NCI-H524 (cell line): ENCODE measurements around the gene PANK4.

ENCODE experiments used
- DNase-seq, 2 experiments: peaks; one replicate each; lab custom pipeline; 2025; lab: John Stamatoyannopoulos, UW

The PANK4 gene

DNA sequence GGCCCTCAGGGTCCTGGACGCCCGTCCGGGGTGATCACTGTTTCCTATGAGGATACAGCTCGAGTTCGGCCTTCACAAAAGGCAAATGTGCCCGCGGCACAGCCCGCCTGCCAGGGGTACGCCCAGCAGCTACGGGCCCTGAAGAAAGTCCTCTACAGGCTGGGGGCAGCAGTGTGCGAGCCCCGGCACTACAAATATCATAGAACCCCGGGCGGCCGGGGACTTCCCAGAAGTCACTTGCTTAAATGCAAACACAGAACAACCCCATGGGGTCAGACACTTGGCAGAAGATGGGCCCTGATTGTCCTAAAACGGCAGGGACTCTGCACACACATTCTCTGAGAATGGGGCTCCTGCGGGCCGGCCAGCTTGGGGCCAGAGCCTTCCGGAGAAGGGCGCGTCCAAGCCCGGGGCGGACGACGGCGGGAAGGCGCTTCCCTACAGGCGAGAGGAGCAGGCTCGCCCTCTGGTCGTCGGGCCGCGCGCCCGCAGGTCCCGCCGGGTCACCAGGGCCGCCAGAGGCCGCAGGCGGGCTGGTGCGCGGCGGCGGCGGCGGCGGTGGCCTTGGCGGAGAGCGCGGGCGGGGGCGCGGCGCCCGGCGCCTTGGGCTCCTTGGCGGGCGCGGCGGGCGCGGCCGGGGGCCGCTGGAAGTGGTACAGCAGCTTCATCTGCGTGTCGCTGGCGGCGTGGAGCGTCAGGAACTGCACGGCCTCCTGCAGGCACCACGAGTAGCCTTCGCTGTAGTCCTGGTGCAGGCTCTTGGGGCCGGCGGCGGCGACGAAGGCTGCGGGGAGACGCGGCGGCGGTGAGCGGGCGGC lies 2.8 kb upstream of the PANK4 start:
- DNase-seq, result no peak

DNA sequence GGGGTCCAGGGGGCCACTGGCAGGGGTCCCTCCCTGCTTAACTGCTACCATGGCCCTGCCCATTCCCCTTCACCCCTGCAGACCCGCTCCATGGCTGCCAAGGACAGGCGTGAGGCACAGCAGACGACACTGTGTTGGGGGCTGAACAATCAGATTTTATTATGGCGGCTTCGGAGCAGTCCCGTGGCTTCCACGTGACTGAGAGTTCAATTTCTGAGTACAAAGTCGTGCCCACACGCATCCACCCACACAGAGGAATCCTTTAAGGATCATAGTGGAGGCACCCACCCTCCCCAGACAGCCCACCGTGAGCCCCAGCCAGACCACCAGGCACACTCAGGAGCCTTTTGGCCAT lies 2.2 kb upstream of the PANK4 start:
- no peak for DNase-seq

DNA sequence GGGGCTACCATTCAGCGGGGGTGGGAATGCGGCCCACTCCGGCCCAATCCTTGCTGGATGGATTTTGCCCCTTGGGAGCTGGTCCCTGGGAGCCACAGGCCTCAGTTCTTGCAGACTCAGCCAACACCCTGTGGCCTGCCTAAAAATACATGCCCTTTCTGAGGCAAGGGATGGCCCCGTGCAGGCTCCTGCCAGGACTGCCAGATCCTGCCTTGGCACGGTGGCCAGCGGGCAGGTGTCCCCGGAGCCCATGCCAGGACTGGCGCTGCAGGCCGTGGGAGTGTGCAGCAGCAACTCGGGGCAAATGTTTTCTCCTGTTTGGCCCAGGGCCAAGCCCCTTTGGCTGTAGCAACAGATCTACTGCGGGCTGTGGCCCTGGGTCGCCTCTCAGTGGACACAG lies 1.6 kb upstream of the PANK4 start:
- DNase-seq, result no peak

DNA sequence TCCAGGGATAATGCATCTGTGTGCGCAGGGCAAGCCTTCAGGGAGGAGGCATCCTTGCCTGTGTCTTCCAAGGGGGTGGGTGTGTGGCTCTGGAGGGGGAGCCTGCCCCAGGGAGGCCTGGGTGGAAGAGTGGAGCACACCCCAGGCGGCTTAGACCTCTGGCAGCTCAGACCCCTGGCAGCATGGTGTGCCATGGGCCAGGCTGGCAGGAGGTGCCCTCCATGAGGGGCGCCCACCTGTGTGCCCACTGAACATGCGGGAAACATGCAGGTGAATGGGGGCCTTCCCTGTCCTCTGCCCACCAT lies 1.1 kb upstream of the PANK4 start:
- no peak for DNase-seq

DNA sequence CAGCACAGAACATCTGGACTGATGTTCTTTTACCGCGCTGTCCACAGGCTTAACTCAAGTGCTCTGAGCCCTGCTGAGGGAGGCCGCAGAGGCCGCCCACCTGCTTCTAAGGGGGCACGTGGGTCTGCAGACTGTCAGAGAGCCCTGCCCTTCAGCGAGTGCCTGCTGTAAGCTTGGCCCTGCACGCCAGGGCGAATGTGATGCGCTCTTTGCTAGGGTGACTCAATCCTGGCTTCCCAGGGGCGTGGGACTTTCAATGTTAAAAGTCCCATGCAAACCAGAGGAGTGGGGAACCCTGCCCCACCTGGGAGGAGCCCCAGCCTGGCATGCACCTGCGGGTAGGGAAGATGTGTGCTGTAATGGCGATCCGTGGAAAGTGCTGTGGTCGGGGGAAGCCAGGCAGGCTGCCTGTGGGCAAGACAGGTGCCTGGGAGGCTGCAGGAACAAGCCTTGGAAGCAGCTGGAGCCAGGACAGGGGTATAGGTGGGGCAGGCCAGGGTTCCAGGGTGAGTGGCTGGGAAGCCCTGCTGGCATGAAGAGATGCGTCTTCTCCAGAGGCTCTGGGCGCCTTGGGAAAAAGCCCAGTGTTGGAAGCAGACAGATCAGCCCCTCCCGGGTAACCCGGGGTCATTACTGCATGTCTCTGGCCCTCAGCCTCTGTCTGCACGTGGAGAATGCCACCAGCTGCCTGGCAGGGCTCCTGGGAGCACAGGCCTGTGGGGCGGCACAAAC lies 594 bp upstream of the PANK4 start:
- DNase-seq, result peak; percentile 57 to 86

DNA sequence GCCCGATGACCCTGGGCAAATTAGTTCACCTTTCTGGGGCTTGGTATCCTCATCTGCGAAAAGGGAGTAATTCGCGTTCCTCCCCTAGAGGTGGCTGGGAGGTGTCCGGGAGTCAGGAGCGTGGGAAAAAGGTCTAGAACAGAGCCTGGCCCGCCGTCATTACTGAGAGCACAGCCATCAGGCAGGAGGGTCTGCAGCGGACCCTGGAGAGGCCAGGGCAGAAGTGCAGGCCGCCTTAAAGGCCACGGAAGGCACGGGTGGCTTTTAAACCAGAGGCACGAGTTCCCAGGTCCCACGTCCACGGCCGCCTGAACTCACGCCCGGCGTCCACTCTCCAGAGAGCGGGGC lies 850 bp downstream of the PANK4 start:
- no peak for DNase-seq

DNA sequence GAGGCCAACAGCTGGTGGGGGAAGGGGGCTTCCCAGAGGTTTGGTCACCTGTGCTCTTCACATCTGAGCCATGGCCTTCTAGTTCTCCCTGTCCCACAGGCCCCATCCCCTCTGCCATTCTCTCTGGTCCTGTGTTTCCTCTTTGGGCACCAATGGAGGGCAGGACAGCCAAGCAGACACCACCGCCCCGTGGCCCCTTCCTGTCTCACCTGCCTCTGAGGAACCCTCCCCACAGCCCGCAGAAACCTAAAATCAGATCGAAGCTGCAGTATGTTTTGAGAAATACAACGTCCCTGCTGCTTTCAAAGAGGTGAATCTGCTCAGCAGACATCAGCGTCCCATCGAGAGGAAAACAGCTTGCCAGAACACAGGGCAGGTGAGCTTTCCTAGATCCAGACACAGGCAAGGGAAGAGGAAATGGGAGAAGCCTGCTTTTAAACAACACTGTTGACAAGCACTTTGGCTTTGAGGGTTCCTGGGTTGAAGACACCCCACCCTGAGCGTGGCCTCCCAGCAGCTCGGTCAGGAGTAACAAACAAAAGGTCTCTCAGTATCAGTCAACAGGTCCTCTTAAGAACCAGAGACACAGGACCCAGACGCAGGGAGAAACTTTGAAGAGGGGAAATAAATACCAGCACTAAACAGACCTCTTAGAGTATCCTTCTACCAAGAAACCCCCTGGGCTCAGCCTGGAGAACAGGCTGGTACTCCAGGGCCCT lies 2.3 kb downstream of the PANK4 start:
- no peak for DNase-seq

DNA sequence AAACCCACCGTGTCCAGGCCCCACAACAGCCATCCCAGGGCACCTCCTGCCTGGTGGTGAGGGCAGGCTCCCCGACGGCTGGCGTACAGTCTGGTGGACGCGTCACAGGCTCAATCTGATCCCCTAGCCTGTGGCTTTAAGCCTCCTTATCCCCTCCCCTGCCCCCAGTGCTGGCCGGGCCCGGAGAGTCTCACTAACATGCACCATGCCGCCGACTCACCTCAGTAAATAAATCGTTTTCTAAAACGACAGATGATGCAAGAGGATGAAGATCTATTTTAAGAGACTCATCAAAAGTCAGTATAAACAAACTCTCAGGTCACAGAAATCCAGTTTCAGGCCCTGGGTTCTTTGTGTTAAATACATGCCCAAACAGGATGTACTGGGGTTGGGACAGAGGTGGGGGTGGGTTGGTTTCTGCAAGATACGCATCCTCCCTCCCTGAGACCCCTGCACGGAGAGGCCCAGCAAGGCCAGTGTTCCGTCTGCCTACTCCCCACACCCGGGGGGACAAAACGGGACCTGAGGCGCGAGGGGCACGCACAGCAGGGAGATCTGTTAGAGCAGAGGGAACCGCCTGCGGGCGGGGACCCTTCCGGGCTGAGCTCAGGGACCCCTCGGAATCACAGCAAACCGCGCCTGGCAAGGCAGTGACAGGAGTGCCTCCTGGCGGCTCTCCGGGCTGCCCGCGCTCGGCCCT lies 3.1 kb downstream of the PANK4 start:
- no peak for DNase-seq

DNA sequence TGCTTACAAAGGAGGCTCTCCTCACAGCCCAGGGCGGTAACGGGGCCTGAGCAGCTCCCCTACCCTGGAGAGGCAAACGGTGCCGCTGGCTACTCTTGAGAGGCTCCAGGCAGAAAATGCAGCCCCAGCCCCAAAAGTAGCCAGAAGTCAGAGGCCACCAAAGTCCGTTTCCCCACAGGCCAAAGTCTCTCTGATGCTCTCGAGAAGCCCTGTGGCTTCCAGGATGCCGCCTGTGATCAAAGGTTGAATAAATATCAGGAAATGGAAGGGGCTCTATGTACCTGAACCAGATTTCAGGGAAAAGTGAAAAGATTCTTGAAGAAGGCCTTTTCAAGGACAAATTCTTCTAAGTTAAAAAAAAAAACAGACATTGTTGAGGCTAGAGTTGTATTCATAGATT lies 4.2 kb downstream of the PANK4 start:
- DNase-seq, result no peak

DNA sequence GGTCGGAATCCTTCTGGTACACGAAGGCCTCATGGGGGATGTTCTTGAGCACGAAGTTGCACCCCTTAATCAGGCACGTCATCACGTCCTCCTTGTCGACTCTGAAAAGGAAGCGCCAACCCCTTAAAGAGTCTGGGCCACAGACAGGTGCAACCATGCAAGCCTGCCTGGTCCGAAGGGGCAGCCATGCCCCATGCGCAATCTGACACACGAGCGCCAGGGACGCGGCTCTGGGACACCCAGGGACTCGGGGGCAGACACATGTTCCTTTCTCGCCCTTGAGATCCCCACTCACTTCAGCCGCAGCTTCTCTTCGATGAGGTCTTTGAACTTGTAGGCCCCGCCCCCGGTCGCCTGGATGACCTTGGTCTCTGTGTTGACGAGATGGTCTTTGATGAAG lies 5.6 kb downstream of the PANK4 start:
- no peak for DNase-seq

DNA sequence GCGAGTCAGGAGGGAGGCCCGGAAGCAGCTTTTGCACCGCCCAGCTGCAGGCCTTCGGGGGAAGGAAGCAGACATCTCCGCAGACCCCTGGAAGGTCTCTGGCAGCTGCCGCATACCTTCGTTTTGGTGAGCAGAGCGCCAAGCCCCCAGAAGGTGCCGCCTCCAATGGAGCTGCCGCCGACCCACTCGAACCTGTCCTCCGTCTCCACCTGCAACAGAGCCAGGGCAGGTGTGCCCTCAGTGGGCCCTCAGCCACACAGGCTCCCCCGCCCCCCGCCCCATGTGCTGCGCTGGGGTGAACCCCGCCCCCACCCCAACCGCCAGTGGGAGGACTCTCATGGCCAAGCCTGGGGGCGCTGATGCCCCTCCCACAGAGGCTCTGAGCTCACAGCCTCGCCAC lies 6.2 kb downstream of the PANK4 start:
- DNase-seq, result no peak

DNA sequence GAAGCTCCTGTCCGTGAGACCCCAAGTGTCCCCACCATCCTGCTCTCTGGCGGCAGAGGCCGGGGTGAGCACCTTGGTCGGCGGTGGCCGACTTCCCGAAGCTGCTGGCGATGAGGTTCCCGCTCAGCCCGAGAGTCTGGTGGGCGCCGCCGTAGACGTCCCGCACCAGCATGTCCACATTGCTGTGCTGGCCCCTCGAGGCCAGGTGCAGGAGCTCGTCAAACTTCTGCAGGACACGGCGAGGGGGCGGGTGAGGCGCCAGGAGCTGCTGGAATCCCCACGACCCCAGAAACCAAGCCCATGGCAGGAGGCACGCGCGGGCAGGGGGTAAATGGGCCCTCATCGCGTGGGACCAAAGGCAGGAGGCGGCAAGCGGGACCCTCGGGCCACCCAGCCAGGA lies 6.7 kb downstream of the PANK4 start:
- DNase-seq, result no peak

DNA sequence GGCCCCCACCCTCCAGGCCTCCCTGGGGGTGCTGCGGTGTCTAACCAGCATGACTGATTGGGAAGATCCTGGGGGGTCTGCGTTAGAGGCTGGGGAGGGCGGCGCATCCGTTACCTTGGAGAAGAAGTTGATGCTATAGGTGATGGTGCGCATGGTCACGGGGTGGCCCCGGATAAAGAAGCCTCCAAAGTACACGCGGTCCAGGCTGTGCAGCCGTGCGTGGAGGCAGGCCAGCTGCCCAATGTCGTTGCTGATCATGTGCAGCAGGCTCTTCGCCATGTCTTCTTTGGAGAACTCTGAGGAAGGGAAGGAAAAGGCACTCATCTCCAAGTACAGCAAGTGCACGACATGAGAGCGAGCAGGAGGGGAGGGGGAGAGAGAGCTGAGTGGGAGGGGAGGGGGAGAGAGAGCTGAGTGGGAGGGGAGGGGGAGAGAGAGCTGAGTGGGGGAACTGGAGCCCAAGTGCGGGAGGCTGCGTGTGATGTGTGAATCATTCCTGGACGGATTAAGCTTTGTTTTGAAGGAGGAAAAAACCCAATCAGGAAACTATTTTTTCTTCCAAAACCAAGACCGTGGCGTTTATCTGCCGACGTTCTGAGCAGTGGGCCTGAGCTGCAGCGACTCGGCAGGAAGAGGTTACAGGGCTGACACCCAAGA lies 7.2 kb downstream of the PANK4 start:
- no peak for DNase-seq

DNA sequence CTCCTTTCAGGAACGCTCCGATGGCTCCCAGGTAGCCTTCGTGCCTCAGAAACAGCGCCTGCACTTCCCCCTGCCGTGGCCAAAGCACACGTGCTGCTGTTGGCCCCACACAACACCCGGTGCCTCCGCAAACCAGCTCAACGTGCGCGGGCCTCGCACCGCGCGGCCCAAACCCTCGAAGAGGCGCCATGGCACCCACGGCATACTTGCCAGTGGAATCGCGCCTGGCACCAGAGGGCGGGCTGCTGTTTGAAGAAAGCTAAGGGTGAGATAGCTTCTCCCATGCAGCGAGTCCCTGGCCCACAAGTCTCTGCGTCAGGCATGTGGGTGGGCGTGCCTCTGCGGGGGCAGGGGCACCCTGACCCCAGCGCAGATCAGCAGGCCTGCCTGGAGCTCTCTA lies 7.9 kb downstream of the PANK4 start:
- no peak for DNase-seq

DNA sequence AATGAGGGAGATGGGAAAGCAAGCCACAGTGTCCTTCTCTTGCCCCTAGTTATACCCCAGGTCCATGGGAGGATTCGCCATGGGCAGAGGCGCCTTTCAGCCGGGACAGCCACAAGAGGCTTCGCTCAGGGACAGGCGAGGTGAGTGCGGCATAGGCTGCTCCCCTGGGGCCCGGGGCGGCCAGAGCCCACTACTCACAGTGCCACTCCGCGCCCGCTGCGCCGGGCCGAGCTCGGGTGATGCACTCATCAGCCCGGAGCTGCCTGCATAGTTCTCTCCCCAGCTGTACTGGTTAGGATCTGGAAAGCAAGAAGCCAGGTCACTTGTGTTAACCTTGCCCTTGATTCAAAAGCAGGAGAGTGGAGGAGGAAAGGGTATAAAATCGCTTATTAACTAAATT lies 8.4 kb downstream of the PANK4 start:
- DNase-seq, result no peak

DNA sequence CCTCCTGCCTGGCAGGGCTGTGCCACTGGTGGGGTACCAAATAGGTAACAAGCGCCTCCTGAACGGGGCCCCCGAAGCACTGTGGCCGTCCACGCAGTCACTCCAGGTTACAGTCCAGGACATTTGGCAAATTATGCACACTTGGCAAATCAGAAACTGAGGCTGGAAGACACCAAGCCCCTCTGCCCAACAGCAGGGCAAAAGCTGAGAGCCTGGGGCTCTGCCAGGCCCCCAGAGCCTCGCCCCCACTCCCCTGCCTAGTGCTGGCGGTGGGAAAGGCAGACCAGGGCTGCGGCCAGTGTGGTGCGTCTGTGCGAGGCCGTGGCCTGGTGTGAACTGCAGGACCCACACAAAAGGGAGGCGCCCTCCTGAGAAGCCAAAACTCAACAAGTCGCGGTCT lies 9.4 kb downstream of the PANK4 start:
- no peak for DNase-seq

DNA sequence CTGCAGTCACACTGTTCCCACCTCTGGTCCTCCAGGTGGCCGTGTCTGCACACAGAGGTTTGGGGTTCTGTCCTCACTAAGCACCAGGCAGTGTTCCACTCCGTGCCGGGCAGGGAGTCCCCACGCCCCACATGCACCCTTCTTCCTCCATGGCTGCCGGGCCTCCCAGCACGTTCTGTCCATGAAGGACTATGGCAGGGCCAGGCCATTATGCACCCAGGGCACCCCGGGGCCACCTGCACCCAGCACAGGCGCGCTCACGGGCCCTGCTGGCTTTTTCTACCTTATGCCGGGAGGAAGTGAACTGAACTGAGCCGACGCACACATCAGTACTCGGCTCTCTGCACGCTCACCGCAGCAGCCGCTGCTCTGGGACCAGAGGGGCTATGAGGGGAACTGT lies 10.3 kb downstream of the PANK4 start:
- no peak for DNase-seq

DNA sequence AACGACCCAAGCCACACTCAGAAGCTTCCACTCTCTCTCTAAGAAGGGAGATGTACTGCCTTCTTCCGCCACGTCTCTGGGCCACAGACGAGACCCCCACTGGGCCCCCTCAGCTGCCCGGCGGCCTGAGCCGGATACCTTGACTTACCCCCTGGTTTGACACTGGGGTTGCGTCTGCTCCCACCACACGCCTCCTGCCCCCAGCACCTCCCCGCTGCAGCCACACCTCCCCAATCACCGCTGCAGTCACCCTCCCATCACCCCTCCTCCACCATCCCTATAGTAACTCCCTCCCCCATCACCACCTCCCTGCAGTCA lies 10.7 kb downstream of the PANK4 start:
- no peak for DNase-seq

DNA sequence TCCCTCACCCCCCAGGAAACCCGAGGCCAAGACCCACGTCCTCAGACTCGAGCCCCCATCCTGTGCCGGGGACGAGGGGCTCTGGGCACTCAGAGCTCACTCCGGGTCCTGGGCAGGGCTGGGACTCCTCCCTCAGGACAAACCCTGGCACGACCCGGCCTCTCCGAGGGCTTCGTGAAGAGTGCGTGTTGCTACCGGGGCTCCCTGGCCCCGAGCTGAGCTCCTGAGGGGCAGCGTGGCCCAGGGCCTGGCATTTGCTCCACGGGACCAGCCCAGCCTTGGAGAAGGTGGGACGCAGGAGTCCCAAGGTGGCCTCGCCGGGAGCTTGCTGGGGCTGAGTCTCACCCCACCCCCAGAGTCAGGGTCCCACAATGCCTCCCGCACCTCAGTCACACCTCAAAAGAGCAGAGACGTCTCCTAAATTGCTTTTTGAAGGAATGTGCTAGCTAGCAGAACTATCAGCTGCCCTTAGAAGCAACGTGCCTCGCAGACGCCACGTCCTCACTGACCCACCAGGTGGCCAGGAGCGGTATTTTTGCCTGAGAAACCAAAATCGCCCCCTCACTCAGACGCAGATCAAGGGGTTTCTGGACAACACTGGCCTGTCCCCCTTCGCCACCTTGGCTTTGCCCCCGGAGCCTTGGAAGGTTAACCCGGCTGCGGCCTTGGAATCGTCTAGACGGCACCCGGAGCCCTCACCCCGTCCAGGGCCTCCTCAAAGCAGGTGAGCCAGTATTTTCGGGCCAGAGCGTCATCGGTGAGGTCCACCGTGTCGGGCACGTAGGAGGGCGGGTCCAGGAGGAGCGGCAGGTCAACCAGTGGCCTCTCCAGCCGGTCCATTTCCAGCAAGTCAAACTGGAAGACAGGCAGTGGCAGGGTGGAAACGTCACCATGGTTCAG lies 11.3 kb downstream of the PANK4 start:
- DNase-seq, result no peak

DNA sequence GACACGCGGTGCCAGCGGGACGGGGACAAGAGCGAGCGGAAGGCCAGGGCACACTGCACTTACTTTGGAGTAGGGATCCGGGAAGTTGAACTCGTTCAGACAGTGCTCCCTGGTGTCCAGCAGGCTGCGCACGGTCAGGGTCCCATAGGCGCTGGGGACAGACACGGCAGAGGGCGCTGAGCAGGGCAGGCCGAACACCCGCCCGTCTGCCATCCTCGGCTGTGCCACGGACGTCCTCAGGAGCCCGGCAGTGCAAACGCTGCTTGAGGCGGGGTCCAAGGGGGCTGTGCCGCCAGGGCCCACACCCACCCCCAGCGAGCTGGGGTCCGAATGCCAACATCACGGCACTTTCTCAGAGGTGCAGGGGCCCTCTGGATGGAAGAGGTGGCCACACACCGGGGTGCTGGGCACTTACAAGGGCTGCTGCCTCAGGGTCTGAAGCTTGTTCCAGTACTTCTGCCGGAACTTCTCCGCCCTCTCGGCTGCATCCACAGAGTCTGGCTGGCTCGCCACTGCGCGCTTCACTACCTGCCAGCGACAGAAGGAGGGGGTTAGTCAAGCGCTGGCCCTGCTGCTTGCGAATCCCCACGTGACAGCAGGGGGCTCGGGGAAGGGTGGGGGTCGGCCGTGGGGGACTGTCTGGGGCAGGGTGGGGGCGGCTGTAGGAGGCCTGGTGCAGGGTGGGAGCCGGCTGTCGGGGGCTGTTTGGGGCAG lies 12.3 kb downstream of the PANK4 start:
- DNase-seq, result no peak
